OCI-LY1 (cell line): ENCODE results near the gene CDH23.

Source experiments
- H2AFZ ChIP-seq: fragments of 200-600 bp; sonication (generic), shearing (Covaris generic); 2 replicates; pipeline ENCODE4 v1.6.0; 2014; ENCODE audit warnings: antibody characterized with exemption, mild to moderate bottlenecking, low read length
- H3F3A ChIP-seq: fragments of 200-600 bp; sonication (generic), shearing (Covaris generic); 2 replicates; pipeline ENCODE4 v1.6.0; 2014; ENCODE audit warnings: mild to moderate bottlenecking, antibody characterized with exemption, low read length, moderate library complexity; ENCODE audit not compliant: insufficient read depth
- H3K27ac ChIP-seq: fragments of 200-600 bp; sonication (generic); 2 replicates; pipeline ENCODE4 v1.5.1; 2014; ENCODE audit warnings: low read length, mixed run types, mild to moderate bottlenecking, low read depth; ENCODE audit not compliant: poor library complexity, severe bottlenecking
- H3K27me3 ChIP-seq: fragments of 200-600 bp; sonication (generic); 2 replicates; pipeline ENCODE4 v1.6.0; 2014; ENCODE audit warnings: antibody characterized with exemption, mild to moderate bottlenecking, low read length, moderate library complexity; ENCODE audit not compliant: insufficient read depth
- H3K36me3 ChIP-seq: fragments of 200-600 bp; sonication (generic); 2 replicates; pipeline ENCODE4 v1.6.1; 2014; ENCODE audit warnings: mild to moderate bottlenecking, antibody characterized with exemption, low read length, moderate library complexity, mixed read lengths; ENCODE audit not compliant: insufficient read depth
- H3K4me1 ChIP-seq: fragments of 200-600 bp; sonication (generic); 2 replicates; pipeline ENCODE4 v1.5.1; 2014; ENCODE audit warnings: mild to moderate bottlenecking, low read length, moderate library complexity; ENCODE audit not compliant: insufficient read depth, severe bottlenecking
- H3K4me2 ChIP-seq: fragments of 200-600 bp; sonication (generic), shearing (Covaris generic); 2 replicates; pipeline ENCODE4 v1.6.1; 2014; ENCODE audit warnings: low read length
- H3K4me3 ChIP-seq: fragments of 200-600 bp; sonication (generic); 2 replicates; pipeline ENCODE4 v1.5.1; 2014; ENCODE audit warnings: low read length, low read depth, mild to moderate bottlenecking, mixed read lengths; ENCODE audit not compliant: poor library complexity, severe bottlenecking
- H3K79me2 ChIP-seq: fragments of 200-600 bp; shearing (Covaris generic); 2 replicates; pipeline ENCODE4 v1.6.1; 2016; ENCODE audit warnings: mixed run types, low read length, mixed read lengths; ENCODE audit not compliant: insufficient read depth
- H3K9ac ChIP-seq: fragments of 200-600 bp; sonication (generic), shearing (Covaris generic); 2 replicates; pipeline ENCODE4 v1.6.1; 2014; ENCODE audit warnings: mild to moderate bottlenecking, low read length, mixed read lengths
- H3K9me2 ChIP-seq: fragments of 200-600 bp; sonication (generic), shearing (Covaris generic); 2 replicates; pipeline ENCODE4 v1.6.1; 2014; ENCODE audit warnings: low read depth, mild to moderate bottlenecking, low read length, mixed read lengths
- H3K9me3 ChIP-seq: fragments of 200-600 bp; shearing (Covaris generic); 2 replicates; pipeline ENCODE4 v1.6.1; 2014; ENCODE audit warnings: low read length, mixed read lengths
- H4K20me1 ChIP-seq: fragments of 200-600 bp; sonication (generic), shearing (Covaris generic); 2 replicates; pipeline ENCODE4 v1.6.0; 2016; ENCODE audit warnings: mild to moderate bottlenecking, low read length; ENCODE audit not compliant: insufficient read depth
- EZH2 ChIP-seq: fragments of 200-600 bp; sonication (generic), shearing (Covaris generic); IDR thresholded peaks from 2 replicates; pipeline ENCODE4 v1.8.0; 2017; ENCODE audit warnings: borderline replicate concordance, mixed run types, mild to moderate bottlenecking, antibody characterized with exemption, low read length, moderate library complexity, mixed read lengths
- TF ChIP-seq, protein P1 (sequence below): fragments of 200-600 bp; sonication (generic), shearing (Covaris generic); IDR thresholded peaks from 2 replicates; pipeline ENCODE4 v1.5.1; 2017; ENCODE audit warnings: mild to moderate bottlenecking, antibody characterized with exemption, low read length, moderate library complexity, mixed read lengths

The CDH23 gene

DNA sequence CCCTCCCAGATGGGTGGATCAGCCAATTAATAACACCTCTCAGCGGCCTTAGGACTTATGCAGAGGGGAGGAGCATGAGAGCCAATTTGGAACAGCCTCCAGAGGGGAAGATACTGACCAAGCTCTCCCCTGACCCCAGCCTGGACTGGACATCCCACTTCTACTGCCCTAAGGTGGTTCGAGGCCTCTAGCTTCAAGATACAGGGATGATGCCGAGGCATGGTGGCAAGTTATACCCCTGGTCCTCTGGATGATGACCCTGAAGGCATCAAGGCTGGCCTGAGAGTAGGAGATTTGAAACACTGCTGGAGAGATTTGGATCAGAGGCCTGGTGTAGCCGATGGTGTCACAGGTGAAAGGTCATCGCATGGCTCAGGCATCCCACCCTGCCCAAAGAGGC is 3.2 kb downstream of the CDH23 start:
- Histone ChIP-seq H3F3A (no peaks in the 10 kb centered on the region), H3K36me3 (no peaks in the 10 kb centered on the region), H3K4me1 (no peaks in the 10 kb centered on the region), H3K79me2 (no peaks in the 10 kb centered on the region), H4K20me1 (no peaks in the 10 kb centered on the region), H3K9ac (no peak overlapping the region), H3K4me3 (no peak overlapping the region), H3K4me2 (no peak overlapping the region), H2AFZ (no peak overlapping the region), H3K27ac (no peak overlapping the region), H3K9me2 (no peaks in the 10 kb centered on the region), H3K9me3 (no peaks in the 10 kb centered on the region), H3K27me3 (no peaks in the 10 kb centered on the region)
- TF ChIP-seq, protein P1, sequence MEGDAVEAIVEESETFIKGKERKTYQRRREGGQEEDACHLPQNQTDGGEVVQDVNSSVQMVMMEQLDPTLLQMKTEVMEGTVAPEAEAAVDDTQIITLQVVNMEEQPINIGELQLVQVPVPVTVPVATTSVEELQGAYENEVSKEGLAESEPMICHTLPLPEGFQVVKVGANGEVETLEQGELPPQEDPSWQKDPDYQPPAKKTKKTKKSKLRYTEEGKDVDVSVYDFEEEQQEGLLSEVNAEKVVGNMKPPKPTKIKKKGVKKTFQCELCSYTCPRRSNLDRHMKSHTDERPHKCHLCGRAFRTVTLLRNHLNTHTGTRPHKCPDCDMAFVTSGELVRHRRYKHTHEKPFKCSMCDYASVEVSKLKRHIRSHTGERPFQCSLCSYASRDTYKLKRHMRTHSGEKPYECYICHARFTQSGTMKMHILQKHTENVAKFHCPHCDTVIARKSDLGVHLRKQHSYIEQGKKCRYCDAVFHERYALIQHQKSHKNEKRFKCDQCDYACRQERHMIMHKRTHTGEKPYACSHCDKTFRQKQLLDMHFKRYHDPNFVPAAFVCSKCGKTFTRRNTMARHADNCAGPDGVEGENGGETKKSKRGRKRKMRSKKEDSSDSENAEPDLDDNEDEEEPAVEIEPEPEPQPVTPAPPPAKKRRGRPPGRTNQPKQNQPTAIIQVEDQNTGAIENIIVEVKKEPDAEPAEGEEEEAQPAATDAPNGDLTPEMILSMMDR, result no peak
- TF ChIP-seq EZH2, result no peak

DNA sequence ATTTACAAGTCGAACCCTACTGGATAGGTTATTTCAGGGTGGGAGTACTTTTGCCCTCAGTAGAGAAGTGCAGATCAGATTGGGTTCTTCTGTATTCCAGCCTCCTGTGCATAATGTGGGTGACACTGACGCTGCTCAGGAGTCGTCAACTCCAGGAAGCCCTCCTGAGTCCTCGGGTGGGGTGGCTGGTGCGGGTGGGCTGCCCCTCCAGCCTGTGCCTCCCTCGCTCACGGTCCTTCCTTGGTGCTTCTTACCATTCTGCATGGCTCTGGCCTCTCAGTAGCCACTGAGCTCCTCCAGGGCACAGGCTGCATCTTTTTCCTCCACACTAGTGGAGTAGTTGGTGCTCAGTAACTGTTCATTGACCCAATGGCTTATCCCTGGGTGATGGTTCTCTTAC is 4.3 kb downstream of the CDH23 start:
- no peak for TF ChIP-seq EZH2
- TF ChIP-seq, protein P1, result no peak
- no peaks in the 10 kb centered on the region for H4K20me1 ChIP-seq
- H3K27ac ChIP-seq, result no peak overlapping the region
- H3K4me2 ChIP-seq, result no peak overlapping the region
- no peaks in the 10 kb centered on the region for H3K79me2 ChIP-seq
- H3K27me3 ChIP-seq, result no peaks in the 10 kb centered on the region
- no peak overlapping the region for H3K4me3 ChIP-seq
- no peaks in the 10 kb centered on the region for H3K9me3 ChIP-seq
- H3K36me3 ChIP-seq, result no peaks in the 10 kb centered on the region
- no peaks in the 10 kb centered on the region for H3K9me2 ChIP-seq
- H3F3A ChIP-seq, result no peaks in the 10 kb centered on the region
- H3K9ac ChIP-seq, result no peak overlapping the region
- no peaks in the 10 kb centered on the region for H3K4me1 ChIP-seq
- H2AFZ ChIP-seq, result no peak overlapping the region

DNA sequence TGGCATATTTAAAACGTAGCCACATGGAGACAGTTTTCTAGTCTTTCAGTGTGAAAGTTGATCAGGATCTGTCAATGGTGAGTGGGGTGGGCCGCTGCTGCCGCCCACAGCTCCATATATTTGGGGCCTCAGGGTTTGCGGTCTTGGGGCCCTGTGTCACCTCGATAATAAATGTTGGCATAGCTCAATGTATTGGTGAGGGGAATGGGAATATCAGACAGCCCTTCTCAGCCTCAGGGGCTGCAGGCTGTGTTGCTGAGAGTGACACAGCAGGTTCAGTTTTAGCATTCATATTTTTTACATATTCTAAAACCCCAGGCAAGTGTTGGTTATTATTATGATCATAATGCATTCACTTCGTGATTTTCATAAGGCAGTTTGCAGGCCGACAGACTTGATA is 5.3 kb downstream of the CDH23 start:
- H3K9ac ChIP-seq, result no peak overlapping the region
- no peaks in the 10 kb centered on the region for H3K9me3 ChIP-seq
- H3K36me3 ChIP-seq, result no peaks in the 10 kb centered on the region
- no peak overlapping the region for H3K27ac ChIP-seq
- H3K9me2 ChIP-seq, result no peaks in the 10 kb centered on the region
- no peaks in the 10 kb centered on the region for H3K4me1 ChIP-seq
- no peak overlapping the region for H2AFZ ChIP-seq
- no peaks in the 10 kb centered on the region for H4K20me1 ChIP-seq
- TF ChIP-seq EZH2, result no peak
- TF ChIP-seq, protein P1, result no peak
- H3K27me3 ChIP-seq, result no peaks in the 10 kb centered on the region
- no peaks in the 10 kb centered on the region for H3K79me2 ChIP-seq
- H3K4me3 ChIP-seq, result no peak overlapping the region
- no peak overlapping the region for H3K4me2 ChIP-seq
- H3F3A ChIP-seq, result no peaks in the 10 kb centered on the region
